Urinary bladder (tissue), 4 donors: ENCODE measurements around the gene CRYBG2. TPM values are rescaled to one million over a fixed set of nuclear protein-coding genes. Genes with fewer than 3 reads are reported as not detected.
A peak's percentile ranks its signal among the peaks of the same experiment; 100 is the strongest.
"Not testable (repeated sequence)": the region's sequence is repeated elsewhere in the genome, so short reads cannot be mapped to it uniquely, and the experiment has no call there.

Experiments used
- DNase-seq: peaks from one replicate; pipeline ENCODE4 v3.0.0-alpha.2; 2015; ENCODE audit errors: extremely low spot score
- H3K27ac ChIP-seq: one replicate; pipeline ENCODE4 v1.5.1; 2013; ENCODE audit warnings: low read depth, mild to moderate bottlenecking, moderate library complexity
- H3K36me3 ChIP-seq: one replicate; pipeline ENCODE4 v1.6.1; 2013; ENCODE audit warnings: mild to moderate bottlenecking, moderate library complexity; ENCODE audit not compliant: insufficient read depth
- H3K4me1 ChIP-seq: one replicate; pipeline ENCODE4 v1.6.1; 2013; ENCODE audit warnings: mild to moderate bottlenecking, moderate library complexity; ENCODE audit not compliant: insufficient read depth
- H3K4me3 ChIP-seq: one replicate; pipeline ENCODE4 v1.5.1; 2013; ENCODE audit warnings: low read depth, low read length
- WGBS: extraction: QIAGEN DNeasy Blood & Tissue Kit; methylation state at CpG from one replicate; pipeline ENCODE4 v1.1.7; 2013; 5-methylcytosine and 5-hydroxymethylcytosine counted together
- polyA plus RNA-seq: library from polyadenylated mRNA; stranded (reverse); fragments of 200-250 nt; gene quantifications from one replicate; pipeline ENCODE4 v1.2.3, GENCODE V29; 2013
- total RNA-seq: library from RNA; depleted of rRNA; stranded (reverse); fragments of >200 nt; gene quantifications from one replicate; pipeline ENCODE4 v1.2.3, GENCODE V29; 2014
- donor health status: healthy with polysubstance abuse.
- donor health status: healthy.

Gene CRYBG2
- total and polyA plus RNA-seq, 2 donors: 1.5 to 3.3 TPM

- WGBS: 70% methylated on average over 2 of the region's 2 CpGs
- DNase-seq: no peak
- H3K36me3 ChIP-seq: no peaks in the 10 kb centered on the region
- H3K27ac ChIP-seq: no peak overlapping the region
- no peak overlapping the region for H3K4me3 ChIP-seq
- no peaks in the 10 kb centered on the region for H3K4me1 ChIP-seq
Observed at GRCh38 chr1:26350343-26350700, 3.6 kb downstream of the CRYBG2 start.

GRCh38 chr1:26349877-26350244, 4.1 kb downstream of the CRYBG2 start:
- no peak for DNase-seq
- no peak overlapping the region for H3K4me3 ChIP-seq
- 75% methylated on average over 5 of the region's 5 CpGs for WGBS
- no peaks in the 10 kb centered on the region for H3K4me1 ChIP-seq
- no peak overlapping the region for H3K27ac ChIP-seq
- H3K36me3 ChIP-seq: no peaks in the 10 kb centered on the region

GRCh38 chr1:26349188-26349876, 4.6 kb downstream of the CRYBG2 start:
- H3K4me1 ChIP-seq: no peaks in the 10 kb centered on the region
- no peak for DNase-seq
- no peaks in the 10 kb centered on the region for H3K36me3 ChIP-seq
- no peak overlapping the region for H3K27ac ChIP-seq
- 77% methylated on average over 7 of the region's 7 CpGs for WGBS
- no peak overlapping the region for H3K4me3 ChIP-seq

GRCh38 chr1:26346274-26347033, 7.5 kb downstream of the CRYBG2 start:
- Histone ChIP-seq H3K4me1 (no peaks in the 10 kb centered on the region), H3K36me3 (no peaks in the 10 kb centered on the region), H3K27ac (no peak overlapping the region), H3K4me3 (no peak overlapping the region)
- WGBS: 70% methylated on average over 10 of the region's 10 CpGs
- no peak for DNase-seq

- DNase-seq: no peak
- no peak overlapping the region for H3K27ac ChIP-seq
- WGBS: 80% methylated on average over 15 of the region's 15 CpGs
- H3K4me1 ChIP-seq: no peaks in the 10 kb centered on the region
- no peak overlapping the region for H3K4me3 ChIP-seq
- H3K36me3 ChIP-seq: no peaks in the 10 kb centered on the region
Observed at GRCh38 chr1:26345718-26346117, 8.2 kb downstream of the CRYBG2 start.

GRCh38 chr1:26344147-26344920, 9.6 kb downstream of the CRYBG2 start:
- DNase-seq: no peak
- no peak overlapping the region for H3K4me3 ChIP-seq
- WGBS: 85% methylated on average over 15 of the region's 15 CpGs
- H3K27ac ChIP-seq: no peak overlapping the region
- H3K36me3 ChIP-seq: no peaks in the 10 kb centered on the region
- H3K4me1 ChIP-seq: no peaks in the 10 kb centered on the region

- WGBS: 65% methylated on average over 4 of the region's 4 CpGs
- Histone ChIP-seq H3K36me3 (no peaks in the 10 kb centered on the region), H3K4me3 (no peak overlapping the region), H3K27ac (no peak overlapping the region), H3K4me1 (no peaks in the 10 kb centered on the region)
- no peak for DNase-seq
Observed at GRCh38 chr1:26340047-26340481, 13.9 kb downstream of the CRYBG2 start.

- Histone ChIP-seq H3K4me1 (no peaks in the 10 kb centered on the region), H3K27ac (no peak overlapping the region), H3K4me3 (no peak overlapping the region), H3K36me3 (no peaks in the 10 kb centered on the region)
- DNase-seq: no peak
- WGBS: 66% methylated on average over 1 of the region's 1 CpG
Observed at GRCh38 chr1:26338670-26339069, 15.3 kb downstream of the CRYBG2 start.

GRCh38 chr1:26337625-26338024, 16.3 kb downstream of the CRYBG2 start:
- no peak for DNase-seq
- Histone ChIP-seq H3K27ac (no peak overlapping the region), H3K4me3 (no peak overlapping the region), H3K4me1 (no peaks in the 10 kb centered on the region), H3K36me3 (no peaks in the 10 kb centered on the region)
- 66% methylated on average over 4 of the region's 4 CpGs for WGBS

- no peaks in the 10 kb centered on the region for H3K36me3 ChIP-seq
- DNase-seq: no peak
- H3K4me1 ChIP-seq: no peaks in the 10 kb centered on the region
- 87% methylated on average over 7 of the region's 7 CpGs for WGBS
- no peak overlapping the region for H3K4me3 ChIP-seq
- no peak overlapping the region for H3K27ac ChIP-seq
Observed at GRCh38 chr1:26337206-26337535, 16.8 kb downstream of the CRYBG2 start.

GRCh38 chr1:26336477-26337205, 17.3 kb downstream of the CRYBG2 start:
- Histone ChIP-seq H3K4me1 (no peaks in the 10 kb centered on the region), H3K27ac (no peak overlapping the region), H3K4me3 (peak overlapping the region; percentile 41), H3K36me3 (no peaks in the 10 kb centered on the region)
- no peak for DNase-seq
- 11% methylated on average over 52 of the region's 52 CpGs for WGBS

GRCh38 chr1:26335774-26336476, 18.0 kb downstream of the CRYBG2 start:
- WGBS: 2% methylated on average over 41 of the region's 41 CpGs
- no peak for DNase-seq
- Histone ChIP-seq H3K4me3 (peak overlapping the region; percentile 41), H3K36me3 (no peaks in the 10 kb centered on the region), H3K4me1 (no peaks in the 10 kb centered on the region), H3K27ac (no peak overlapping the region)

GRCh38 chr1:26333312-26333711, 20.6 kb downstream of the CRYBG2 start:
- H3K27ac ChIP-seq, DNase-seq, H3K4me1 ChIP-seq, H3K4me3 ChIP-seq, H3K36me3 ChIP-seq: not testable (repeated sequence)
- WGBS: 92% methylated on average over 8 of the region's 8 CpGs
